WTC11 (cell line): Measurements from ENCODE around the gene CTPS2. TPM values are rescaled to one million over a fixed set of nuclear protein-coding genes. Genes with fewer than 3 reads are reported as not detected.

Source experiments
- ATAC-seq: fragments of 200-7000 bp; cut with Tn5 transposase; 2 replicates; pipeline ENCODE4 v1.10.0; 2021; ENCODE audit warnings: mild to moderate bottlenecking, moderate library complexity
- CTCF ChIA-PET: fragments of 300-600 bp; sonication (Branson Sonifier 250); formaldehyde crosslinking; loops from one replicate; lab custom pipeline; 2021; ENCODE audit warnings: antibody characterized with exemption; lab: Charles Lee
- POLR2A ChIA-PET: fragments of 350-600 bp; sonication (Branson Sonifier 250); formaldehyde crosslinking; loops from one replicate; lab custom pipeline; 2021; ENCODE audit warnings: antibody characterized with exemption; lab: Charles Lee
- DNase-seq: peaks from one replicate; pipeline ENCODE4 v3.0.0; 2021; ENCODE audit warnings: low spot score
- H3K27ac Mint-ChIP-seq: 2 replicates; pipeline ENCODE4 v1.8.0; 2021; ENCODE audit warnings: mixed read lengths
- H3K27me3 Mint-ChIP-seq: 2 replicates; pipeline ENCODE4 v1.8.0; 2021; ENCODE audit warnings: low read depth, mild to moderate bottlenecking, moderate library complexity, mixed read lengths
- H3K36me3 Mint-ChIP-seq: 2 replicates; pipeline ENCODE4 v1.8.0; 2021; ENCODE audit warnings: mixed read lengths
- H3K4me1 Mint-ChIP-seq: 2 replicates; pipeline ENCODE4 v1.8.0; 2022; ENCODE audit warnings: mixed read lengths
- H3K4me3 Mint-ChIP-seq: 2 replicates; pipeline ENCODE4 v1.8.0; 2021; ENCODE audit warnings: mild to moderate bottlenecking, moderate library complexity, mixed read lengths
- H3K9me3 Mint-ChIP-seq: 2 replicates; pipeline ENCODE4 v1.8.0; 2021; ENCODE audit warnings: mixed read lengths
- ATF1 ChIP-seq: sonication (generic); formaldehyde crosslinking; IDR thresholded peaks from 2 replicates; pipeline ENCODE4 v1.8.1; 2023; ENCODE audit warnings: mild to moderate bottlenecking, moderate library complexity, missing genetic modification reagents
- ATF6 ChIP-seq: sonication (generic); formaldehyde crosslinking; IDR thresholded peaks from 2 replicates; pipeline ENCODE4 v1.8.1; 2023; ENCODE audit warnings: mild to moderate bottlenecking, missing genetic modification reagents
- FOXK1 ChIP-seq: sonication (generic); formaldehyde crosslinking; IDR thresholded peaks from 2 replicates; pipeline ENCODE4 v1.8.0; 2022; ENCODE audit warnings: mild to moderate bottlenecking, moderate library complexity, missing genetic modification reagents
- FOXP1 ChIP-seq: sonication (generic); formaldehyde crosslinking; IDR thresholded peaks from 2 replicates; pipeline ENCODE4 v1.8.0; 2022; ENCODE audit warnings: missing genetic modification reagents, mild to moderate bottlenecking, moderate library complexity, borderline replicate concordance
- GTF2I ChIP-seq: fragments of 250-450 bp; sonication (Bioruptor Pico); conservative IDR thresholded peaks from 2 replicates; pipeline ENCODE4 v1.4.0; 2021; ENCODE audit warnings: mild to moderate bottlenecking
- JUN ChIP-seq: sonication (generic); formaldehyde crosslinking; IDR thresholded peaks from 2 replicates; pipeline ENCODE4 v1.8.0; 2023; ENCODE audit warnings: mild to moderate bottlenecking, missing genetic modification reagents
- NFYB ChIP-seq: sonication (generic); formaldehyde crosslinking; conservative IDR thresholded peaks from 2 replicates; pipeline ENCODE4 v1.8.0; 2022; ENCODE audit warnings: low read depth, missing genetic modification reagents
- TEAD4 ChIP-seq: sonication (generic); formaldehyde crosslinking; IDR thresholded peaks from 2 replicates; pipeline ENCODE4 v1.8.0; 2022; ENCODE audit warnings: mild to moderate bottlenecking, missing genetic modification reagents
- ZNF219 ChIP-seq: sonication (generic); formaldehyde crosslinking; IDR thresholded peaks from 2 replicates; pipeline ENCODE4 v1.8.0; 2023; ENCODE audit warnings: missing genetic modification reagents, mild to moderate bottlenecking, borderline replicate concordance
- ZNF317 ChIP-seq: sonication (generic); formaldehyde crosslinking; IDR thresholded peaks from 2 replicates; pipeline ENCODE4 v1.8.1; 2023; ENCODE audit warnings: low read depth, mild to moderate bottlenecking, moderate library complexity, missing genetic modification reagents, borderline replicate concordance
- ZNF416 ChIP-seq: fragments of 250-450 bp; sonication (Bioruptor Pico); IDR thresholded peaks from 2 replicates; pipeline ENCODE4 v1.9.0; 2021; ENCODE audit warnings: mild to moderate bottlenecking, inconsistent platforms
- ZSCAN18 ChIP-seq: fragments of 250-450 bp; sonication (Bioruptor Pico); IDR thresholded peaks from 2 replicates; pipeline ENCODE4 v2.1.2; 2022; ENCODE audit warnings: mild to moderate bottlenecking, moderate library complexity
- total RNA-seq: library from RNA; stranded (reverse); gene quantifications from 3 replicates; pipeline ENCODE4 v1.2.3, GENCODE V29; 2021
- TF ChIP-seq, protein P1 (sequence below): sonication (generic); formaldehyde crosslinking; IDR thresholded peaks from 2 replicates; pipeline ENCODE4 v1.8.0; 2023; ENCODE audit warnings: mild to moderate bottlenecking, missing genetic modification reagents
- TF ChIP-seq, protein P2 (sequence below): fragments of 250-450 bp; sonication (Bioruptor Pico); IDR thresholded peaks from 2 replicates; pipeline ENCODE4 v1.8.0; 2021; ENCODE audit warnings: mild to moderate bottlenecking
- TF ChIP-seq, protein P3 (sequence below): sonication (generic); formaldehyde crosslinking; IDR thresholded peaks from 2 replicates; pipeline ENCODE4 v1.8.0; 2022; ENCODE audit warnings: missing genetic modification reagents
- TF ChIP-seq, protein P4 (sequence below): fragments of 250-450 bp; sonication (Bioruptor Pico); IDR thresholded peaks from 2 replicates; pipeline ENCODE4 v1.9.0; 2021; ENCODE audit warnings: mild to moderate bottlenecking

The CTPS2 gene
- total RNA-seq, 1 experiment from 2014 or later: 23.2 TPM

DNA sequence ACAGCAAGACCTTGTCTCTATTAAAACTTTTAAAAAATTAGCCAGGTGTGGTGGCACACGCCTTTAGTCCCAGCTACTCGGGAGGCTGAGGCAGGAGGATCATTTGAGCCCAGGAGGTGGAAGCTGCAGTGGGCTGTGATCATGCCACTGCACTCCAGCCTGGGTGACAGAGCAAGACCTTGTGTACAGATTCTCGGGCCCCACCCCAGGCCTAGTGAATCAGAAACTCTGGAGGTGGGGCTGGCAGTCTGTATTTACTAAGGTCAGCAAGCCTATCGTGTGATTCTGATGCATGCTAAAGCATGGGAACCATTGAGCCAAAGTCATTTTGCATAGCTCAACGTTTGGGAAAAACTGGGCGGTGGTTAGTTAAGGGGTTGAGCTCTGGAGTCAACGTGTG, 59.0 kb downstream of the CTPS2 start:
- Mint-ChIP-seq H3K27ac (no peak overlapping the region), H3K27me3 (no peaks in the 10 kb centered on the region), H3K9me3 (no peaks in the 10 kb centered on the region), H3K36me3 (peaks cover 22% of the 10 kb centered on the region), H3K4me1 (peaks cover 21% of the 10 kb centered on the region), H3K4me3 (no peak overlapping the region)
- TF ChIP-seq GTF2I (CRISPR knock-in tag): no peak
- TF ChIP-seq TEAD4: no peak
- TF ChIP-seq ATF6 (CRISPR knock-in tag): no peak
- TF ChIP-seq NFYB (CRISPR knock-in tag): no peak
- no peak for TF ChIP-seq ATF1 (CRISPR knock-in tag)
- TF ChIP-seq JUN (CRISPR knock-in tag): no peak
- no peak for TF ChIP-seq ZSCAN18 (CRISPR knock-in tag)
- no peak for TF ChIP-seq ZNF317 (CRISPR knock-in tag)
- no peak for TF ChIP-seq ZNF219 (CRISPR knock-in tag)
- TF ChIP-seq, protein P1, sequence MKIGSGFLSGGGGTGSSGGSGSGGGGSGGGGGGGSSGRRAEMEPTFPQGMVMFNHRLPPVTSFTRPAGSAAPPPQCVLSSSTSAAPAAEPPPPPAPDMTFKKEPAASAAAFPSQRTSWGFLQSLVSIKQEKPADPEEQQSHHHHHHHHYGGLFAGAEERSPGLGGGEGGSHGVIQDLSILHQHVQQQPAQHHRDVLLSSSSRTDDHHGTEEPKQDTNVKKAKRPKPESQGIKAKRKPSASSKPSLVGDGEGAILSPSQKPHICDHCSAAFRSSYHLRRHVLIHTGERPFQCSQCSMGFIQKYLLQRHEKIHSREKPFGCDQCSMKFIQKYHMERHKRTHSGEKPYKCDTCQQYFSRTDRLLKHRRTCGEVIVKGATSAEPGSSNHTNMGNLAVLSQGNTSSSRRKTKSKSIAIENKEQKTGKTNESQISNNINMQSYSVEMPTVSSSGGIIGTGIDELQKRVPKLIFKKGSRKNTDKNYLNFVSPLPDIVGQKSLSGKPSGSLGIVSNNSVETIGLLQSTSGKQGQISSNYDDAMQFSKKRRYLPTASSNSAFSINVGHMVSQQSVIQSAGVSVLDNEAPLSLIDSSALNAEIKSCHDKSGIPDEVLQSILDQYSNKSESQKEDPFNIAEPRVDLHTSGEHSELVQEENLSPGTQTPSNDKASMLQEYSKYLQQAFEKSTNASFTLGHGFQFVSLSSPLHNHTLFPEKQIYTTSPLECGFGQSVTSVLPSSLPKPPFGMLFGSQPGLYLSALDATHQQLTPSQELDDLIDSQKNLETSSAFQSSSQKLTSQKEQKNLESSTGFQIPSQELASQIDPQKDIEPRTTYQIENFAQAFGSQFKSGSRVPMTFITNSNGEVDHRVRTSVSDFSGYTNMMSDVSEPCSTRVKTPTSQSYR (CRISPR knock-in tag): no peak
- no peak for TF ChIP-seq FOXP1
- TF ChIP-seq FOXK1: no peak
- TF ChIP-seq, protein P2, sequence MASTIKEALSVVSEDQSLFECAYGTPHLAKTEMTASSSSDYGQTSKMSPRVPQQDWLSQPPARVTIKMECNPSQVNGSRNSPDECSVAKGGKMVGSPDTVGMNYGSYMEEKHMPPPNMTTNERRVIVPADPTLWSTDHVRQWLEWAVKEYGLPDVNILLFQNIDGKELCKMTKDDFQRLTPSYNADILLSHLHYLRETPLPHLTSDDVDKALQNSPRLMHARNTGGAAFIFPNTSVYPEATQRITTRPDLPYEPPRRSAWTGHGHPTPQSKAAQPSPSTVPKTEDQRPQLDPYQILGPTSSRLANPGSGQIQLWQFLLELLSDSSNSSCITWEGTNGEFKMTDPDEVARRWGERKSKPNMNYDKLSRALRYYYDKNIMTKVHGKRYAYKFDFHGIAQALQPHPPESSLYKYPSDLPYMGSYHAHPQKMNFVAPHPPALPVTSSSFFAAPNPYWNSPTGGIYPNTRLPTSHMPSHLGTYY: no peak
- TF ChIP-seq, protein P3, sequence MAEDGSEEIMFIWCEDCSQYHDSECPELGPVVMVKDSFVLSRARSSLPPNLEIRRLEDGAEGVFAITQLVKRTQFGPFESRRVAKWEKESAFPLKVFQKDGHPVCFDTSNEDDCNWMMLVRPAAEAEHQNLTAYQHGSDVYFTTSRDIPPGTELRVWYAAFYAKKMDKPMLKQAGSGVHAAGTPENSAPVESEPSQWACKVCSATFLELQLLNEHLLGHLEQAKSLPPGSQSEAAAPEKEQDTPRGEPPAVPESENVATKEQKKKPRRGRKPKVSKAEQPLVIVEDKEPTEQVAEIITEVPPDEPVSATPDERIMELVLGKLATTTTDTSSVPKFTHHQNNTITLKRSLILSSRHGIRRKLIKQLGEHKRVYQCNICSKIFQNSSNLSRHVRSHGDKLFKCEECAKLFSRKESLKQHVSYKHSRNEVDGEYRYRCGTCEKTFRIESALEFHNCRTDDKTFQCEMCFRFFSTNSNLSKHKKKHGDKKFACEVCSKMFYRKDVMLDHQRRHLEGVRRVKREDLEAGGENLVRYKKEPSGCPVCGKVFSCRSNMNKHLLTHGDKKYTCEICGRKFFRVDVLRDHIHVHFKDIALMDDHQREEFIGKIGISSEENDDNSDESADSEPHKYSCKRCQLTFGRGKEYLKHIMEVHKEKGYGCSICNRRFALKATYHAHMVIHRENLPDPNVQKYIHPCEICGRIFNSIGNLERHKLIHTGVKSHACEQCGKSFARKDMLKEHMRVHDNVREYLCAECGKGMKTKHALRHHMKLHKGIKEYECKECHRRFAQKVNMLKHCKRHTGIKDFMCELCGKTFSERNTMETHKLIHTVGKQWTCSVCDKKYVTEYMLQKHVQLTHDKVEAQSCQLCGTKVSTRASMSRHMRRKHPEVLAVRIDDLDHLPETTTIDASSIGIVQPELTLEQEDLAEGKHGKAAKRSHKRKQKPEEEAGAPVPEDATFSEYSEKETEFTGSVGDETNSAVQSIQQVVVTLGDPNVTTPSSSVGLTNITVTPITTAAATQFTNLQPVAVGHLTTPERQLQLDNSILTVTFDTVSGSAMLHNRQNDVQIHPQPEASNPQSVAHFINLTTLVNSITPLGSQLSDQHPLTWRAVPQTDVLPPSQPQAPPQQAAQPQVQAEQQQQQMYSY (CRISPR knock-in tag): no peak
- TF ChIP-seq ZNF416 (CRISPR knock-in tag): no peak
- TF ChIP-seq, protein P4, sequence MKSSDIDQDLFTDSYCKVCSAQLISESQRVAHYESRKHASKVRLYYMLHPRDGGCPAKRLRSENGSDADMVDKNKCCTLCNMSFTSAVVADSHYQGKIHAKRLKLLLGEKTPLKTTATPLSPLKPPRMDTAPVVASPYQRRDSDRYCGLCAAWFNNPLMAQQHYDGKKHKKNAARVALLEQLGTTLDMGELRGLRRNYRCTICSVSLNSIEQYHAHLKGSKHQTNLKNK (CRISPR knock-in tag): no peak
- ChIA-PET CTCF (interaction anchor here (0.5 kb wide), 1 partner anchor 111 kb away, joined by 5 read pairs; no protein-coding TSS in a partner anchor), POLR2A (no interaction called here)
- no peak for DNase-seq
- no peak for ATAC-seq
